Measurements from ENCODE around the gene STPG2. TPM values are rescaled to one million over a fixed set of nuclear protein-coding genes. Genes with fewer than 3 reads are reported as not detected.
A peak's percentile ranks its signal among the peaks of the same experiment; 100 is the strongest.

STPG2 gene
- total RNA-seq, 1 donor from 2014 or later = 0.14 TPM

- H3K27ac ChIP-seq (ENCODE audit: low read depth, low read length) = no peak overlapping the region
- DNase-seq (ENCODE audit: low read depth) = no peak
- no peak for FAIRE-seq
- no peaks in the 10 kb centered on the region for H4K20me1 ChIP-seq (ENCODE audit: insufficient read depth, low read length)
- H3K9me3 ChIP-seq (ENCODE audit: insufficient read depth, low read depth, low read length) = no peaks in the 10 kb centered on the region
- no peak overlapping the region for H3K4me3 ChIP-seq (ENCODE audit: insufficient read depth, low read depth, low read length)
- Mint-ChIP-seq H3K27me3 (ENCODE audit: low read depth, unreplicated experiment) (no peaks in the 10 kb centered on the region), H3K9me3 (ENCODE audit: unreplicated experiment) (no peaks in the 10 kb centered on the region), H3K27ac (ENCODE audit: unreplicated experiment) (no peak overlapping the region), H3K4me3 (ENCODE audit: unreplicated experiment) (no peak overlapping the region), H3K4me1 (ENCODE audit: low read depth, unreplicated experiment) (no peaks in the 10 kb centered on the region), H3K36me3 (ENCODE audit: low read depth, unreplicated experiment) (no peaks in the 10 kb centered on the region)
- no peak overlapping the region for H2AFZ ChIP-seq (ENCODE audit: low read depth, low read length)
- no peak overlapping the region for H3K9ac ChIP-seq (ENCODE audit: low read length)
- H3K79me2 ChIP-seq (ENCODE audit: insufficient read depth, low read length) = no peaks in the 10 kb centered on the region
- H3K36me3 ChIP-seq (ENCODE audit: insufficient read depth, low read length) = no peaks in the 10 kb centered on the region
- H3K4me2 ChIP-seq (ENCODE audit: low read length) = no peak overlapping the region
- no peaks in the 10 kb centered on the region for H3K4me1 ChIP-seq (ENCODE audit: insufficient read depth, low read length)
- no peaks in the 10 kb centered on the region for H3K27me3 ChIP-seq (ENCODE audit: insufficient read depth, low read length)
- no peak for TF ChIP-seq CTCF (IDR thresholded peaks at IDR 0.05; ENCODE audit: insufficient read depth, low read depth, low read length)
- no peak for TF ChIP-seq EZH2 (IDR thresholded peaks at IDR 0.05; ENCODE audit: insufficient read depth, low read length)
These were observed 395.3 kb downstream of the STPG2 start for GRCh38 chr4:97747945-97748344.

- Histone ChIP-seq H3K4me3 (ENCODE audit: insufficient read depth, low read depth, low read length) (no peak overlapping the region), H2AFZ (ENCODE audit: low read depth, low read length) (no peak overlapping the region), H3K4me1 (ENCODE audit: insufficient read depth, low read length) (no peaks in the 10 kb centered on the region), H3K36me3 (ENCODE audit: insufficient read depth, low read length) (no peaks in the 10 kb centered on the region), H3K4me2 (ENCODE audit: low read length) (no peak overlapping the region), H3K9me3 (ENCODE audit: insufficient read depth, low read depth, low read length) (no peaks in the 10 kb centered on the region), H3K9ac (ENCODE audit: low read length) (no peak overlapping the region), H3K79me2 (ENCODE audit: insufficient read depth, low read length) (no peaks in the 10 kb centered on the region), H3K27me3 (ENCODE audit: insufficient read depth, low read length) (no peaks in the 10 kb centered on the region), H3K27ac (ENCODE audit: low read depth, low read length) (no peak overlapping the region), H4K20me1 (ENCODE audit: insufficient read depth, low read length) (no peaks in the 10 kb centered on the region)
- no peak overlapping the region for H3K27ac Mint-ChIP-seq (ENCODE audit: unreplicated experiment)
- DNase-seq (ENCODE audit: low read depth) (peak; percentile 23), FAIRE-seq (no peak)
- no peak overlapping the region for H3K4me3 Mint-ChIP-seq (ENCODE audit: unreplicated experiment)
- no peaks in the 10 kb centered on the region for H3K4me1 Mint-ChIP-seq (ENCODE audit: low read depth, unreplicated experiment)
- TF ChIP-seq CTCF (IDR thresholded peaks at IDR 0.05; ENCODE audit: insufficient read depth, low read depth, low read length) = peak; percentile 5
- no peak for TF ChIP-seq EZH2 (IDR thresholded peaks at IDR 0.05; ENCODE audit: insufficient read depth, low read length)
- H3K27me3 Mint-ChIP-seq (ENCODE audit: low read depth, unreplicated experiment) = no peaks in the 10 kb centered on the region
- no peaks in the 10 kb centered on the region for H3K9me3 Mint-ChIP-seq (ENCODE audit: unreplicated experiment)
- no peaks in the 10 kb centered on the region for H3K36me3 Mint-ChIP-seq (ENCODE audit: low read depth, unreplicated experiment)
These were observed 422.3 kb downstream of the STPG2 start for GRCh38 chr4:97720869-97721432.

- FAIRE-seq = no peak
These were observed 452.1 kb downstream of the STPG2 start for GRCh38 chr4:97691111-97691605.

More at GRCh38 chr4:97691111-97691605, 452.1 kb downstream of the STPG2 start:
- Histone ChIP-seq H3K27me3 (ENCODE audit: insufficient read depth, low read length) (no peaks in the 10 kb centered on the region), H3K4me3 (ENCODE audit: insufficient read depth, low read depth, low read length) (no peak overlapping the region), H3K9ac (ENCODE audit: low read length) (no peak overlapping the region), H3K36me3 (ENCODE audit: insufficient read depth, low read length) (no peaks in the 10 kb centered on the region), H3K9me3 (ENCODE audit: insufficient read depth, low read depth, low read length) (no peaks in the 10 kb centered on the region), H3K4me1 (ENCODE audit: insufficient read depth, low read length) (no peaks in the 10 kb centered on the region), H4K20me1 (ENCODE audit: insufficient read depth, low read length) (no peaks in the 10 kb centered on the region), H3K4me2 (ENCODE audit: low read length) (no peak overlapping the region), H3K27ac (ENCODE audit: low read depth, low read length) (no peak overlapping the region), H2AFZ (ENCODE audit: low read depth, low read length) (no peak overlapping the region), H3K79me2 (ENCODE audit: insufficient read depth, low read length) (no peaks in the 10 kb centered on the region)
- TF ChIP-seq CTCF (IDR thresholded peaks at IDR 0.05; ENCODE audit: insufficient read depth, low read depth, low read length) = no peak
- TF ChIP-seq EZH2 (IDR thresholded peaks at IDR 0.05; ENCODE audit: insufficient read depth, low read length) = no peak
- no peaks in the 10 kb centered on the region for H3K36me3 Mint-ChIP-seq (ENCODE audit: low read depth, unreplicated experiment)
- H3K4me3 Mint-ChIP-seq (ENCODE audit: unreplicated experiment) = no peak overlapping the region
- H3K4me1 Mint-ChIP-seq (ENCODE audit: low read depth, unreplicated experiment) = no peaks in the 10 kb centered on the region
- H3K27ac Mint-ChIP-seq (ENCODE audit: unreplicated experiment) = no peak overlapping the region
- no peaks in the 10 kb centered on the region for H3K27me3 Mint-ChIP-seq (ENCODE audit: low read depth, unreplicated experiment)
- peaks cover 3% of the 10 kb centered on the region for H3K9me3 Mint-ChIP-seq (ENCODE audit: unreplicated experiment)
- no peak for DNase-seq (ENCODE audit: low read depth)

Data from astrocyte (in vitro differentiated cells and primary cell).